Glomerular visceral epithelial cell (primary cell): ENCODE measurements around the gene PUDP.
"Not testable (repeated sequence)": the region's sequence is repeated elsewhere in the genome, so short reads cannot be mapped to it uniquely, and the experiment has no call there.

Experiments
- DNase-seq: peaks from one replicate; pipeline ENCODE4 v3.0.0-alpha.2; 2016; ENCODE audit errors: extremely low spot score

The PUDP gene

GRCh38 chrX:7147978-7148854 lies at the start of gene PUDP:
TSS of gene PUDP (minus strand) at chrX:7148153. CDS start at chrX:7148113, 40 bp downstream.
- peak; percentile 84 for DNase-seq

GRCh38 chrX:7194606-7195005 lies 46.7 kb upstream of the PUDP start:
- no peak for DNase-seq

DNA sequence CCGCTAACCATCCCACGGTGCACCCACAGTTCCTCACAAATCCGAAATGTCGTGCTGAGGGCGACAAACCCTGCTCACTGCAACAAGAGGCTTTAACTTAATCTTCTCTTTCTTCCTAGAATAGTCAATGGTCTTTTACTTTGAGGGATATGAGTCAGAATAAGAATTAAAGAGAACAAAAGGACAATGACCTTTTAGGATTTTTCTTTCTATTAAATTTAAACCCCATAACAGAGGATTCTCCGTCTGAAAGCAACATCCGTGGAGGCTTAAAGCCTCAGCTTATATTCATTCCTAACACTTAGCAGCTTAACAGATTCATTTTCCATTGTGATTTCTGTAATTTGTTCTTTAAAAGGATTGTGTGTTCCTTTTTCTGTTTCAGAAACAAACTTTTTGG lies 44.9 kb upstream of the PUDP start:
- DNase-seq: no peak

DNA sequence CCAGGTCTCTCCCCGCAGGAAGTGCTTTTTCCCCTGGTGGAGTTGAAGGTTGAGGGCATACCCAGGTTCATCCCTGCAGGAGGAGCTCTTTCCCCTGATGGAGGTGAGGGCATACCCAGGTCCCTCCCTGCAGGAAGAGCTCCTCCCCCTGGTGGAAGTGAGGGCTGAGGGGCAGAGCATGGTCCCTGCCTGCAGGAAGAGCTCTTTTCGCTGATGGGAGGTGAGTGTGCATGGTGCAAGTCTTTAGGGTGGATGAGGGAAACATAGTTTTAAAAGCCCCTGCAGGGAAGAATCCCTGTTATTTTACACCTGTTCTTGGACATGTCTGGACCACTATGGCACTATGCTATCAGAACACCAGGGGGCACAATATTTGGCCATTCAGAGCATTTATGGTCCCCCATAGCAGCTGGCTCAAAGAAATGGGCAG lies 43.7 kb upstream of the PUDP start:
- DNase-seq: no peak

GRCh38 chrX:7190157-7190556 lies 42.2 kb upstream of the PUDP start:
- DNase-seq: no peak

GRCh38 chrX:7188672-7189071 lies 40.7 kb upstream of the PUDP start:
- DNase-seq: no peak

DNA sequence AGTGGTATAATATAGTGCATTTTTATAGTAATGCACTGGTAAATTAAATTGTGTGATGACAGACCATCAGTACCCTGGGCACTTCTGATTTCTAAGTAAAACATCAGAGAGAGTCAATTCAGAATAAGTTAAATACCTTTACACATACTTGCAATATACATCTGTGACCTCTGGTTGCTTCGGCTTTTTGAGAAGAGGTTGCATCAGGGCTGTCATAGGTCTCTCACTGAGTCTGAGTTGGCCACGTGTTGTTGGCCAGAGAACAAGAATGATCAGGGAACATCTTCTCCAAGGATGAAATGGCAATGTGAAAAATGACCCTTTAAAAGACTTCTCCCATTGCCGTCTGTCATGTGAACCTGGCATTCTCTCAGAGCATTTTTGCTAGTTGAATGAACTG lies 36.9 kb upstream of the PUDP start:
- DNase-seq: no peak

- DNase-seq: no peak
Measured at GRCh38 chrX:7179446-7179845, 31.5 kb upstream of the PUDP start.

DNA sequence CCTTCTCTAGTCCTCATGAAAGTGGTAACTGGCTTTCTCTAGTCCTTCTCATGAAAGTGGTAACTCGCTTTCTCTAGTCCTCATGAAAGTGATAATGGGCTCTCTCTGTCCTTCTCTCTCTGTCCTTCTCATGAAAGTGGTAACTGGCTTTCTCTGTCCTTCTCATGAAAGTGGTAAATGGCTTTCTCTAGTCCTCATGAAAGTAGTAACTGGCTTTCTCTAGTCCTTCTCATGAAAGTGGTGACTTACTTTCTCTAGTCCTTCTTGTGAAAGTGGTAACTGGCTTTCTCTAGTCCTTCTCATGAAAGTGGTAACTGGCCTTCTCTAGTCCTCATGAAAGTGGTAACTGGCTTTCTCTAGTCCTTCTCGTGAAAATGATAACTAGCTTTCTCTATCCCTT lies 30.9 kb upstream of the PUDP start:
- not testable (repeated sequence) for DNase-seq

- DNase-seq: peak; percentile 27
Measured at GRCh38 chrX:7170898-7171297, 22.9 kb upstream of the PUDP start.

DNA sequence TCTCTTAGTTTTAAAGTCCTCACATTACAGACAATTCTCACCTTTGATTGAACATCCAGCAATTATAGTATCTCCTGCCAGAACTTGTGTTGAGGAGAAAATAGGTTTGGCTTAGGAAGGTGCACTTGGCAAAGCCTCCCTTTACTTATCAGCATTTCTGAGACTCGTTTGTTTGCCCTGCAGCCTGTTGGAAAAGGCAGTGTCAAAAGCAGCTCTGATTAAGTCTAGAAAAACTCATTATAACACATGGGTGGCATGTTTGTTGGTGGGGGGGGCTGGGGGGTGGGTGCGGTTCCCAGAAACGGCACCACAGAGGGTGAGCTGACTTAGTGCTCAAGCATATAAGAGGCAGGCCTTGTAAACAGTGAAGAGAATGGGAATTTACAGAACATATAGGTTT lies 21.7 kb upstream of the PUDP start:
- no peak for DNase-seq

GRCh38 chrX:7168371-7168770 lies 20.4 kb upstream of the PUDP start:
- peak; percentile 67 for DNase-seq

DNA sequence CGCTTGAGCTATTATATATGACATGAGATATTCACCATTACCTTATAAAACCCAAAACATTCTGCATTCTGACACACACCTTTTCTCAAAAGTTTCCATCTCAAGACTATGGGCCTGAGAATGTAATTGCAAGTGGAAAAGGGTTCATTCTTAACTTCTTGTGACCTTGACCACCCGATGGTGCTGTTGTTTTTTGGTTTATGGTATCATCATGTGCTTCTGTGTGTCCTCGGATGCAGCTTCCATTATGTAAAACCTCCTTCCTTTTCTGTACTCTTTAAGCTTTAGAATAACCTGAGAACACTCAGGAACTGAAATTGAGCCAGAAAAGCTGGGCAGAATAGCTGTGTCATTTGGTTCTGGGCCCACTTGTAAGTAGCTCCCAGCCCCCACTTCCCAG lies 16.2 kb upstream of the PUDP start:
- no peak for DNase-seq

- no peak for DNase-seq
Measured at GRCh38 chrX:7163146-7163677, 15.3 kb upstream of the PUDP start.

- DNase-seq: peak; percentile 62
Measured at GRCh38 chrX:7159149-7159861, 11.4 kb upstream of the PUDP start.

DNA sequence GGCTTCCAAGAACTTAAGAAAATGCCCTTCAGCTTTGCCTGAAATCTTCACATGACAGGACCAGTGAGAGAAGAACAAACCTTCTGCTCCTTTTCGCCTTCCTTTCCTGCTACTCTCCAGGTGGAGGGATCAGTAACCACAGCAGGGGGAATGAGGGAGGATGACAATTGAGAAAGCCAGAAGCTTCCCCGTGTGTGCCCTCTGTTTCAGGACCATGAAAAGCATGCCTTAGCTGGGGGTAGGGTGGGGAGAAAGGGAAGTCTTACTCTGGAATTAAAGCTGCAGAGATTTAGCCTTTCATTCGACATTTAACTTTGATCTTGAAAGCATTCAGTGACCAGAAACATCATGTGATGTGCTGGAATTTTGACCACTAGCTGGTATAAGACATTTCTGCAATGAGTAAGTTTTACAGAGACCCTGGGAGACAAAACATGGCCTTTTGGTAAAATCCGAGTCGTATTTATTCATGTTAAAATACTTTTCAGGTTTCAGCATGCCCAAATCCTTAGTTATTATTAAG lies 10.6 kb upstream of the PUDP start:
- peak; percentile 49 for DNase-seq

- DNase-seq: no peak
Measured at GRCh38 chrX:7156879-7157278, 8.9 kb upstream of the PUDP start.

- no peak for DNase-seq
Measured at GRCh38 chrX:7155163-7155562, 7.2 kb upstream of the PUDP start.

- no peak for DNase-seq
Measured at GRCh38 chrX:7154041-7154597, 6.2 kb upstream of the PUDP start.

- no peak for DNase-seq
Measured at GRCh38 chrX:7153231-7153630, 5.3 kb upstream of the PUDP start.

DNA sequence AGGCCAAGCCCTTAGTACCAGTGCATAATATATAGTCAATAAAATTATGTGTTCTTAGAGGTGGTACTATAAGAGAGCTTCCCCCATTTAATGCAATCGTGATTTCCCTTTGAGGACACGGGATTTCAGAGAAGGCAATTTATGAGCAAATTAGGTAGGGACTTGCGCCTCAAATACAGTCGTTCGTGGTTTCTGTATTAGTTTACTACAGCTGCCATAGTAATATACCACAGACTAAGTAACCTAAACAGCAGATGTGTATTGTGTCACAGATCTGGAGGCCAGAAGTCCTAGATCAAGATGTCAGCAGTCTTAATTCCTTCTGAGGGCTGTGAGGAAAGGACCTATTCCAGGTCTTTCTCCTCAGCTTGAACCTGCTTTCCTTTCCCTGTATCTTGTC lies 1.5 kb upstream of the PUDP start:
- DNase-seq: no peak

- no peak for DNase-seq
Measured at GRCh38 chrX:7147413-7147977, 458 bp downstream of the PUDP start, which contains the start of gene STS. TSS of gene STS (plus strand) at chrX:7147712. CDS start at chrX:7253200, 105,488 bp downstream.
